Activated CD8-positive, alpha-beta T cell treated with anti-CD3 and anti-CD28 coated beads, Interleukin-2, amount 10 ng/mL, durations not matched to agents 7 days and 5 days (primary cell): ENCODE measurements around the gene ADGRL3. TPM values are rescaled to one million over a fixed set of nuclear protein-coding genes. Genes with fewer than 3 reads are reported as not detected.

Source experiments
- ATAC-seq: fragments of 150-1000 bp; cut with Tn5 transposase; one replicate; pipeline ENCODE4 v1.10.0; 2021; ENCODE audit warnings: moderate library complexity
- CTCF ChIA-PET: fragments of 350-600 bp; sonication (Branson Sonifier 250); formaldehyde crosslinking; loops from one replicate; lab custom pipeline; 2021; ENCODE audit warnings: antibody characterized with exemption; lab: Charles Lee
- POLR2A ChIA-PET: fragments of 350-600 bp; sonication (Branson Sonifier 250); formaldehyde crosslinking; loops from one replicate; lab custom pipeline; 2021; ENCODE audit warnings: antibody characterized with exemption; lab: Charles Lee
- DNase-seq: peaks from one replicate; pipeline ENCODE4 v3.0.0-alpha.2; 2020
- H3K27ac Mint-ChIP-seq: one replicate; pipeline ENCODE4 v1.8.0; 2021; ENCODE audit warnings: mild to moderate bottlenecking, mixed read lengths
- H3K27me3 Mint-ChIP-seq: one replicate; pipeline ENCODE4 v1.8.0; 2021; ENCODE audit warnings: low read depth, mixed read lengths
- H3K36me3 Mint-ChIP-seq: one replicate; pipeline ENCODE4 v1.8.0; 2021; ENCODE audit warnings: low read depth, mixed read lengths
- H3K4me1 Mint-ChIP-seq: one replicate; pipeline ENCODE4 v1.8.0; 2021; ENCODE audit warnings: low read depth, mixed read lengths
- H3K4me3 Mint-ChIP-seq: one replicate; pipeline ENCODE4 v1.8.0; 2021; ENCODE audit warnings: mild to moderate bottlenecking, mixed read lengths
- H3K9me3 Mint-ChIP-seq: one replicate; pipeline ENCODE4 v1.8.0; 2022; ENCODE audit warnings: mixed read lengths; ENCODE audit not compliant: insufficient read depth
- total RNA-seq, 2 experiments: library from RNA; stranded (reverse); gene quantifications; one replicate each; pipeline ENCODE4 v1.2.3, GENCODE V29; 2021

Gene ADGRL3
- total RNA-seq, 2 experiments from 2014 or later = not detected

DNA sequence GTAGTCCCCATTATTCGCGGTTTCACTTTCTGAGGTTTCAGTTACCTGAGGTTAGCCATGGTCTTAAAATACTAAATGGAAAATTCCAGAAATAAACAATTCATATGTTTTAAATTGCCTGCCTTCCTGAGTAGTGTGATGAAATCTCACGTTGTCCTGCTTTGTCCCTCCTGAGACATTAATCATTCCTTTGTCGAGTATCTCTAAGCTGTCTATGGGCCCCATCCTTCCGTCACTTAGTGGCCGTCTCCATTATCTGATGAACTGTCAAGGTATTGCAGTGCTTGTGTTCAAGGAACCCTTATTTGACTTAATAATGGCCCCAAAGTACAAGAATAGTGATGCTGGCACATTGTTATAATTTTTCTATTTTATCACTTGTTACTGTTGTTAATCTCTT is 94.8 kb downstream of the ADGRL3 start:
- ATAC-seq (no peak), DNase-seq (no peak)
- H3K4me1 Mint-ChIP-seq = no peaks in the 10 kb centered on the region
- no peak overlapping the region for H3K4me3 Mint-ChIP-seq
- CTCF ChIA-PET = no interaction called here
- H3K27me3 Mint-ChIP-seq = no peaks in the 10 kb centered on the region
- H3K27ac Mint-ChIP-seq = no peak overlapping the region
- POLR2A ChIA-PET = no interaction called here
- H3K9me3 Mint-ChIP-seq = no peaks in the 10 kb centered on the region
- no peaks in the 10 kb centered on the region for H3K36me3 Mint-ChIP-seq

DNA sequence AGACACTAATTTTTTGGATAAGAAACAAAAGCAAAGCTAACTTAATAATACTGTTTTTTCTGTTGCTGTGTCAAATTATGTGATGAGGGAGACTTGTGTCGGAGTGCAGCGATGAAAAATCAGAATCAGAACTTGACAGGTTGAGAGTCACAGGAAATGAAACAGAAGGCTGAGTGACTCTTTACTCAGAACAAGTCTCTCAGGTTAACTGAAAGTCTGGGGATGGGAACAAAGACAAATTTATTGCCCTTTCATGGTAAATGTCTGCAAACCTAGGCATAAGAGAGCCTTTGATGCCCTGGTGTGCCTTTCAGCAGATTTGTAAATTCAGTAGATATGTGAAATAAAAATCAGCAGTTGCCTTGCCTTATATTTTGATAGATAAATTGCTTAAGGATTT is 96.0 kb downstream of the ADGRL3 start:
- Mint-ChIP-seq H3K27ac (no peak overlapping the region), H3K9me3 (no peaks in the 10 kb centered on the region), H3K27me3 (no peaks in the 10 kb centered on the region), H3K36me3 (no peaks in the 10 kb centered on the region), H3K4me1 (no peaks in the 10 kb centered on the region), H3K4me3 (no peak overlapping the region)
- no peak for ATAC-seq
- POLR2A ChIA-PET = no interaction called here
- no peak for DNase-seq
- CTCF ChIA-PET = no interaction called here

DNA sequence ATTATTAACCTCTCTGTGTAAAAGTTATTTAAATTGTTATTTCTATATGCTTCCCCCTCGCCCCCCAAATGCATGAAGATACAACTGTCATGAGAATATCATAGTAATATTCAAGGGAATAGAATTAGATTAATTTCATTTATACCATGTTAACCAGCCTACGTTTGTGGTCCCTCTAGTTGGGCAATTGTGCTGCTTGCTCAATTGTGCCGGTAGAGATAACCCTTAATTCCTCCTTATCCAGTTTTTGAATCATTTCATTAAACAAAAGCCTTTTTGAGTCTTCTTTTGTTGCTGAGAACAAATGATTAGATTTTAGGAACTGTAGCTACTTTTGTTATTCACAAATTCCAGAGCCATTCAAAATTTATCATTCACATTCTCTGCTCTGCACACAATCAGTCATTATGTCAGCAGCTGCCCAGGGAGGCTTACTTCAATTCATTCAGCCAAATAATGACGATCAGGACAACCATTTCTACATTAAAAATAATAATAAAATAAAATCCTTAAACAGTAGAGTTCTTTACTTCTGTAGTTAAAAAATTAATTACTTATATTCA is 98.1 kb downstream of the ADGRL3 start:
- CTCF ChIA-PET = no interaction called here
- H3K4me3 Mint-ChIP-seq = no peak overlapping the region
- no peaks in the 10 kb centered on the region for H3K9me3 Mint-ChIP-seq
- no peaks in the 10 kb centered on the region for H3K4me1 Mint-ChIP-seq
- no peak for DNase-seq
- POLR2A ChIA-PET = no interaction called here
- no peak overlapping the region for H3K27ac Mint-ChIP-seq
- no peaks in the 10 kb centered on the region for H3K27me3 Mint-ChIP-seq
- ATAC-seq = no peak
- no peaks in the 10 kb centered on the region for H3K36me3 Mint-ChIP-seq

DNA sequence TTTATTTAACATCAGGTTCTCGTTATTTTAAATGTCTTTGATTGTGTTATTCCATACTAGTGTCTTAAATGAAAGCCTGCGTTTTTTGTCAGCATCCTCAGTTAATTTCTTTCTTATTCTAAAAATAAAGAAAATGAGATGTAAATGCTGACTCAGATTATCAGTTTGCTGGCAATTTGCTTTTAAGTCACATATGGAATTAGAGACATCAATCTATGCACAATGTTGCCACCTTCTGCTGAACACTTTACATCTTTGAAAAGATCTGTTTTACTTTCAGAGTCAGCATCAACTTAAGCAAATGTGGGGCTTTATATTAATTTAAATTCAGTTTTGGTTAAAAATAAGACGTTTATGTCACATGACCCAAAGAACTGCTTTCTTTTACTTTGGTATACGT is 99.2 kb downstream of the ADGRL3 start:
- H3K36me3 Mint-ChIP-seq = no peaks in the 10 kb centered on the region
- ChIA-PET POLR2A (no interaction called here), CTCF (no interaction called here)

DNA sequence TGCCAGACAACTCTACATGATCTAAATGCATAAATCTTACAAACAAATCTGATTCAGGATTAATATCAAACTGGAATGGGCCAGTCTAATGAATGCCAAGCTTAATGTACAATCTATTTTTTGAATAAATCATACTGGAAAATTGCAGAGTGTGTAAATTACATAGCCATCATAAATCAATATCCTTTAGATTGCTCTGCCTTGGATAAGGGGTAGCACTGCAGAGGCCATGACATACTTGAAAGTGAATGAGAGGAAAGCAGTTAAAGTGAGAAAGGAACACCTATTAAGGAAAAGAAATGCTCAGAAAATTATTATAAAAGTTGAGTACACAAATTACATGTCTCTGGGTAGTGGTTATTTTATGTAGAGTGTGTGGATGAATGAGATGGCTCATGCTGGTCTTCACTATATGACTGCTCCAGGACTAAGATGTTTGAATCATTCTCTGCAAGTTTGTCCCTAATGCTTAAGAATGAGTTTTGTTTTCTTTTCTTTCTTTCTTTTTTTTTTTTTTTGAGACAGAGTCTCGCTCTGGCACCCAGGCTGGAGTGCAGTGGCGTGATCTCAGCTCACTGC is 100.2 kb downstream of the ADGRL3 start:
- no peak overlapping the region for H3K27ac Mint-ChIP-seq
- H3K36me3 Mint-ChIP-seq = no peaks in the 10 kb centered on the region
- H3K27me3 Mint-ChIP-seq = no peaks in the 10 kb centered on the region
- H3K4me1 Mint-ChIP-seq = no peaks in the 10 kb centered on the region
- ChIA-PET CTCF (no interaction called here), POLR2A (no interaction called here)
- no peak for ATAC-seq
- no peak overlapping the region for H3K4me3 Mint-ChIP-seq
- DNase-seq = no peak
- H3K9me3 Mint-ChIP-seq = no peaks in the 10 kb centered on the region

More for the DNA sequence above, 99.2 kb downstream of the ADGRL3 start:
- no peaks in the 10 kb centered on the region for H3K4me1 Mint-ChIP-seq
- H3K27me3 Mint-ChIP-seq = no peaks in the 10 kb centered on the region
- ATAC-seq = no peak
- no peak for DNase-seq
- no peak overlapping the region for H3K27ac Mint-ChIP-seq
- H3K4me3 Mint-ChIP-seq = no peak overlapping the region
- no peaks in the 10 kb centered on the region for H3K9me3 Mint-ChIP-seq

DNA sequence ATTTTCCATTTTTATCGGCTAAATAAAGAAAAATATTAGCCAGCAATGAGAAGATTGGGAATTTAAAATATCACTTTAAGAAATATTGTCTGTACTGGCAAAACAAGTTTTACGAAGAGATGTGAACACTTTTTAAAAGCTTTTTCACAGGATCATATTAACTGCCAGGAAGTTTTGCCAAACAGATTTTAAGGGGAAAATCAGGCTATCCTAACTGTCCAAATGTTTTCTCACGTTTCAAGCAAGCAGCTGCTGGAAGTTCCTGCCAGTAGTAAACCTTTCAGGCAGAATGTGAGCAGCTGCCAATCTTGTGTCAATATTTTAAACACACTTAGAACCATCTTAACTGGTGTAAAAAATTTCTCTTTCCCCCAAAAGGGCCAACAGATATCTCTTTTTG is 101.1 kb downstream of the ADGRL3 start:
- no peak overlapping the region for H3K27ac Mint-ChIP-seq
- DNase-seq (no peak), ATAC-seq (no peak)
- no peaks in the 10 kb centered on the region for H3K27me3 Mint-ChIP-seq
- POLR2A ChIA-PET = no interaction called here
- H3K36me3 Mint-ChIP-seq = no peaks in the 10 kb centered on the region
- H3K4me1 Mint-ChIP-seq = no peaks in the 10 kb centered on the region
- no peaks in the 10 kb centered on the region for H3K9me3 Mint-ChIP-seq
- H3K4me3 Mint-ChIP-seq = no peak overlapping the region
- CTCF ChIA-PET = no interaction called here

DNA sequence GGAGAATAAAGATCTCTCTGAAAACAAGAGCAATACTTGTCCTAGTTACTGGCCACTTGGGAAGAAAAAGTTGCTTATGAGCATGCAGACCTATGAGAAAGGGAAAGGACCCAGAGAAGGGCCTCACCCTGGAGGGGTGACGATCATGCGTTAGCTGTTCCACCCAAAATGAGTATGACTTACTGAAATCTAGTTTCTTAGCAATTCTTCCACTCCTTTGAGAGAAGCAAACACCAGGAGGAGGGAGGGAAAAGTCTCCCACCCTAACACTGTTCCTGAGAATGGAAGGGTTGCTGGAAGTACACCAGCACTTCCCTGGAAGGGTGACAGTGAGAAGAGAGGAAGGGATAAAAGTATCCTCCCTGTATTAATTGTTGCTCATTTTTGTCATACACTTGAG is 107.9 kb downstream of the ADGRL3 start:
- Mint-ChIP-seq H3K27ac (no peak overlapping the region), H3K4me3 (no peak overlapping the region), H3K27me3 (no peaks in the 10 kb centered on the region), H3K36me3 (no peaks in the 10 kb centered on the region), H3K9me3 (no peaks in the 10 kb centered on the region), H3K4me1 (no peaks in the 10 kb centered on the region)
- POLR2A ChIA-PET = no interaction called here
- no peak for ATAC-seq
- CTCF ChIA-PET = no interaction called here
- DNase-seq = no peak

DNA sequence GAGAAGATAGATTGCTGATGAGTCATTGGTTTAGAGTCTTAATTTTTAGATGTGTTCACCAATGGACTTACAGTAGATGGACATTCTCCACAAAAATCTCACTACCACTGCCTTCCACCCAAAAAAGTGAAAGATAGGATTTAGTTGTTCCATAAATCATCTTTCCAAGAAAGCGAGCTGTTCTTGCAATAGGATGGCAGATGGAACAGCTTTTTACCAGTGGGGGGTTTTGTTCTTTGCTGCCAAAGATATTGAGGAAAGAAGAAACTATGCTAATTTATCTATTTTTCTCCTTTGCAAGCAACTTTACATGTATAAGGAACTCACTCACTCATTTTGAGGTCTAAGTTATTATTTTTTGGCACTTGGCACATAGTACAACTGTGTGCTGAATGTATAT is 109.5 kb downstream of the ADGRL3 start:
- H3K27me3 Mint-ChIP-seq = no peaks in the 10 kb centered on the region
- CTCF ChIA-PET = no interaction called here
- peaks cover 2% of the 10 kb centered on the region for H3K9me3 Mint-ChIP-seq
- POLR2A ChIA-PET = no interaction called here
- H3K27ac Mint-ChIP-seq = no peak overlapping the region
- ATAC-seq = no peak
- no peak for DNase-seq
- H3K4me3 Mint-ChIP-seq = no peak overlapping the region
- H3K36me3 Mint-ChIP-seq = no peaks in the 10 kb centered on the region
- H3K4me1 Mint-ChIP-seq = no peaks in the 10 kb centered on the region

DNA sequence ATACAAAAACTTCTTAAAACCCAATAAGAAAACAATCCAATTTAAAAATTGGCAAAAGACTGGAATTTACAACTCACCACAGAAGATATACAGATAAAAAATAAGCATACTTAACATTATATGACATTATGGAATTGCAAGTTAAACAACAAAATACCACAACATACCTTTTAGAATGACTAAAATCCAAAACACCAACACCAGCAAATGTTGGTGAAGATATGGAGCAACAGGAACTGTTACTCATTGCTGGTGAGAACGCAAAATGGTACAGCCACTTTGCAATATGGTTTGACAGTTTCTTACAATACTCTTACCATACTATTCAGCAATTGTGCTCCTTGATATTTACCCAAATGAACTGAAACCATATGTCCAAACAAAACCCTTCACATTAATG is 112.4 kb downstream of the ADGRL3 start:
- POLR2A ChIA-PET = no interaction called here
- H3K4me1 Mint-ChIP-seq = no peaks in the 10 kb centered on the region
- no peaks in the 10 kb centered on the region for H3K27me3 Mint-ChIP-seq
- no peak overlapping the region for H3K27ac Mint-ChIP-seq
- no peak for DNase-seq
- ATAC-seq = no peak
- H3K36me3 Mint-ChIP-seq = no peaks in the 10 kb centered on the region
- CTCF ChIA-PET = no interaction called here
- H3K9me3 Mint-ChIP-seq = peaks cover 9% of the 10 kb centered on the region
- no peak overlapping the region for H3K4me3 Mint-ChIP-seq

DNA sequence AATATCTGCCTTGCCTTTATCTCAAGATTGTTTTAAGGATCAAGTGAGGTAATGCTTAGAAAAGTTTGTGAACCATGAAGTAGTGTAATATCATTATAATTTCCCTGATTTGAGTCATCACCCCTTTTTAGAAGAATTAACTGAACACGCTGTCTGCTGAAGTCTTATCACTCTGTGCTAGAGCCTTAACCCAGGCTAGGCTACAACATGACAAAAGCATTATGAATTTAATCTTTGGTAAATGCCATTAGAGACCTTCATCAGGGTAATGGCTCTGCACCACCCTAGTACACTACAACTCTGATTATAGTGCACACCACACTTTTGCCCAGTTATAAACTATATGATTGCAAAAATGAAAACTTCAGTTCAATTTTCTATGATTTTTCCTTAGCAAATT is 118.3 kb downstream of the ADGRL3 start:
- Mint-ChIP-seq H3K9me3 (peaks cover 14% of the 10 kb centered on the region), H3K36me3 (no peaks in the 10 kb centered on the region), H3K27ac (no peak overlapping the region), H3K27me3 (no peaks in the 10 kb centered on the region), H3K4me3 (no peak overlapping the region), H3K4me1 (no peaks in the 10 kb centered on the region)
- POLR2A ChIA-PET = no interaction called here
- ATAC-seq (no peak), DNase-seq (no peak)
- CTCF ChIA-PET = no interaction called here

DNA sequence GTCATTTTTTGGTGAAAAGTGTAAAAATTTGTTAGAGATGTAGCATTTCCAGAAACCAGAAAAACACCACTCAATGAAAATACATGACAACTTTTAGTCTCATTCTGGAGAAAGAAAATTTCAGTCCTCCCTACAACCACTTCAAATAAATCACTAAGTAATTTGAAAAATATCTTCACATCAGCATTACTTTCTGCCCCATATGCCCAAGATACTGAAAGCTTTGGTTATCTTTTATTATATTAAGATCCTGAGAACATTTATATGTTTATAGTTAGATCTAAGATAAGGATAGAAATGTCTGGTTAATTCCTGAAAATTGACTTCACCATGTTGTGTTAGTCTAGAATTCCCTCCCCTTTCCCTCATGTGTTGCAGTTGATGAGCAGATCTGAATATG is 119.0 kb downstream of the ADGRL3 start:
- Mint-ChIP-seq H3K4me3 (no peak overlapping the region), H3K4me1 (no peaks in the 10 kb centered on the region), H3K9me3 (peaks cover 14% of the 10 kb centered on the region), H3K27me3 (no peaks in the 10 kb centered on the region), H3K27ac (no peak overlapping the region), H3K36me3 (no peaks in the 10 kb centered on the region)
- ATAC-seq (no peak), DNase-seq (no peak)
- CTCF ChIA-PET = no interaction called here
- POLR2A ChIA-PET = no interaction called here

DNA sequence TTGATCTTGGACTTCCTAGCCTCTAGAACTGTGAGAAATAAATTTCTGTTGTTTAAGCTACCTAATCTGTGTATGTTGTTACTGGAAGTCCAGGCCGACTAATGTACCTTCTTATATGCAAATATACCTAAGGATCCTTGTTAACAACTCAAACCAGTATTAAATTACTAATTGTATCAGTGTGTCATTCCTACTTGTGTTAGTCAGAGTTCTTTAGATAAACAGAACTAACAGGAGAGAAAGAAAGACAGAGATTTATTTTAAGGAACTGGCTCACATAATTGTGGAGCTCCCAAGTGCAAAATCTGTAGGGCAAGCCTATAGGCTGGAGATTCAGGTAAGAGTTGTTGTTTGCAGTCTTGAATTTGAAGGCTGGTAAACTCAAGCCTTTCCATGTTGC is 120.0 kb downstream of the ADGRL3 start:
- ATAC-seq (no peak), DNase-seq (no peak)
- Mint-ChIP-seq H3K9me3 (peaks cover 6% of the 10 kb centered on the region), H3K4me1 (no peaks in the 10 kb centered on the region), H3K27ac (no peak overlapping the region), H3K27me3 (no peaks in the 10 kb centered on the region), H3K4me3 (no peak overlapping the region), H3K36me3 (no peaks in the 10 kb centered on the region)
- POLR2A ChIA-PET = no interaction called here
- CTCF ChIA-PET = no interaction called here

DNA sequence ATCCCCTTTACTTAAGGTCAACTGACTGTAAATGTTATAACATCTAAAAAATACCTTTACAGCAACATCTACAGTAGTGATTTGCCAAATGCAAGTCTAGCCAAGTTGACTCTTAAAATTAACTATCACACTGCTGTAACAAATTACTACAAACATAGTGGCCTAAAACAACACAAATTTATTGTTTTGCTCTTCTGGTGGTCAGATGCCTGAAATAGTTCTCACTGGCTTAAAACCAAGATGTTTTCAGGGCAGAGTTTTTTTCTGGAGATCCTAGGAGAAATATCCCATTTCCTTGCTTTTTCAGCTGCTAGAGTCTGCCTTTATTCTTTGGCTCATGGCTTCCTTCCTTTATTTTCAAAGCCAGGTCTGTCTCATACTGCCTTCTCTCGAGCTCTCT is 120.5 kb downstream of the ADGRL3 start:
- no peak overlapping the region for H3K4me3 Mint-ChIP-seq
- H3K36me3 Mint-ChIP-seq = no peaks in the 10 kb centered on the region
- POLR2A ChIA-PET = no interaction called here
- no peak overlapping the region for H3K27ac Mint-ChIP-seq
- no peaks in the 10 kb centered on the region for H3K4me1 Mint-ChIP-seq
- H3K9me3 Mint-ChIP-seq = peaks cover 5% of the 10 kb centered on the region
- CTCF ChIA-PET = no interaction called here
- no peak for DNase-seq
- no peak for ATAC-seq
- no peaks in the 10 kb centered on the region for H3K27me3 Mint-ChIP-seq
